Activated CD8-positive, alpha-beta memory T cell treated with anti-CD3 and anti-CD28 coated beads for 36 hours (primary cell): ENCODE results near the gene ADARB1. TPM values are rescaled to one million over a fixed set of nuclear protein-coding genes. Genes with fewer than 3 reads are reported as not detected.

Experiments
- CTCF ChIA-PET: fragments of 350-600 bp; sonication (Branson Sonifier 250); formaldehyde crosslinking; loops from one replicate; lab custom pipeline; 2021; ENCODE audit warnings: antibody characterized with exemption; lab: Charles Lee
- POLR2A ChIA-PET: fragments of 350-600 bp; sonication (Branson Sonifier 250); formaldehyde crosslinking; loops from one replicate; lab custom pipeline; 2021; ENCODE audit warnings: antibody characterized with exemption; lab: Charles Lee
- total RNA-seq, 2 experiments: library from RNA; stranded (reverse); gene quantifications; one replicate each; pipeline ENCODE4 v1.2.3, GENCODE V29; 2021

The ADARB1 gene
- total RNA-seq, 2 experiments from 2014 or later: 34.9 to 35.4 TPM

DNA sequence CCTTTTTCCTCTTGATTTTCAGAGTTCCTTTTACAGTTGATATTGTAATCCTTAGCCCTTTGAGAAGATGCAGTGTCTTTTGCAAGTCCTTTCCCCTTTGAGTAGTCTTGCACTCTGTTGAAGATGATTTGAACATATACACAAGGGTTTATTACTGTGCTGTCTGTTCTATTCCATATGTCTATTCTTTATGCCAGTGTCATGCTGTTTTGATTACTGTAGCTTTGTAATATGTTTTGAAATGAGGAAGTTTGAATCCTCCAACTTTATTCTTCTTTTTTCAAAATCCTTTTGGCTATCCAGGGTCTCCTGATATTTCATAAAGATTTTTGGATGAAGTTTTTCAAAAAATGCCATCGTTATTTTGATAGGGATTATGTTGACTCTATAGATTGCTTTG lies 112.3 kb downstream of the ADARB1 start:
- ChIA-PET CTCF (no interaction called here), POLR2A (no interaction called here)

DNA sequence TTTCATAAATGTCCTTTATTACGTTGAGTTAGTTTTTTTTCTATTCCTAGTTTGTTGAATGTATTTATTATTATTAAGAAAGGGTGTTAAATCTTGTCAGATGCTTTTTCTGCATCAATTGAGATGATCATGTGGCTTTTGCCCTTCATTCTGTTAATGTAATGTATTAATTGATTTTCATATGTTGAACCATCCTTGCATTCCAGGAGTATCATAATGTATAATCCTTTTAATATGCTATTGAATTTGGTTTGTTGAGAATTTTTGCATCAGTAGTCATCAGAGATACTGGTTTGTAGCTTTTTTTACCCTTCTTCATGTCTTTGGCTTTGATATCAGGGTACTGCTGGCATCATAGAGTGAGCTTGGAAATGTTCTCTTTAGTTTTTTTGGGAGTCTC lies 113.3 kb downstream of the ADARB1 start:
- POLR2A ChIA-PET: no interaction called here

DNA sequence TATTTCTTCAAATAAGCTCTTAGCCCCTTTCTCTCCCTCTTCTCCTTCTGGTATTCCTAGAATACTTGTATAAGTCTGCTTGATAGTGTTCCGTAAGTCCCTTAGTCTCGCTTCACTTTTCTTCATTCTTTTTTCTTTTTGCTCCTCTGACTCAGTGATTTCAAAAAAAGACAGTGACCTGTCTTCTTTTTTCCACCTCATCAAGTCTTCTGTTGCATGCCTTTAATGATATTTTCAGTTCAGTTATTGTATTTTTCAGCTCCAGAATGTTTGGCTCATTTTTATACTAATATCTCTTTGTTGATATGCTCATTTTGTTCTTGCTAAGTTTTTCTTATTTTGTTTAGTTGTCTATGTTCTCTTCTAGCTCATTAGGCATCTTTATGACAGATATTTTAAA lies 115.6 kb downstream of the ADARB1 start:
- POLR2A ChIA-PET: no interaction called here

More for the DNA sequence above, 113.3 kb downstream of the ADARB1 start:
- CTCF ChIA-PET: no interaction called here

DNA sequence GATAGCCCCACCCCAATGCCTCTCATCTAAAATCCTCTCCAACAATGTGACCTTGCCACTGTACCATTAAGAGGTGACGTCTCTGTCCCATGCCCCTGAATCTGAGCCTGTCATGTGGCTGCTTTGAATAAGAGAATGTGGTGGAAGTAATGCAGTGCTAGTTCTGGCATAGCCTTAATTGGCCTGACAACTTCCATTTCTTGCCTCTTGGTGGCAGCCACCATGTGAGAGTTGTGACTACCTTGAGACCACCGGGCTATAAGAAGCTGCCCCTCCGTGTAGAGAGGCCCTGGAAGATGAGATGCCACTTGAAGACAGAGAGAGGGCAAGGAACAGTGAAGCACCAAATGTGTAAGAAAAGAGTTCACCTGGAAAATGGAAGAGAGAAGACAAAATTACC lies 118.0 kb downstream of the ADARB1 start:
- ChIA-PET CTCF (no interaction called here), POLR2A (no interaction called here)

More for the DNA sequence above, 115.6 kb downstream of the ADARB1 start:
- CTCF ChIA-PET: no interaction called here

DNA sequence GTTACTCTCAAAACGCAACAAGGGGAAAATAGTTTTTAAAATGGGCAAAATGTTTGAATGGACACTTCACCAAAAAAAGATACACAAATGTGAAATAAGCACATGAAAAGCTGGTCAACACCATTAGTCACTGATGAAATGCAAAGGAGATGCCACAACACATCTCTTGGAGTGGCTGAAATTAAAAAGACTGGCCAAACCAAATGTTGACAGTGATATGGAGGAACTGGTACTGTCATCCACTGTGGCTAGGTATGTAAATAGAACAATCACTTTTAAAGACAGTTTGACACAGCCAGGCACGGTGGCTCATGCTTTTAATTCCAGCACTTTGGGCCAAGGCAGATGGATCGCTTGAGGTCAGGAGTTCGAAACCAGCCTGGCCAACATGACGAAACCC lies 122.2 kb downstream of the ADARB1 start:
- ChIA-PET CTCF (no interaction called here), POLR2A (no interaction called here)

DNA sequence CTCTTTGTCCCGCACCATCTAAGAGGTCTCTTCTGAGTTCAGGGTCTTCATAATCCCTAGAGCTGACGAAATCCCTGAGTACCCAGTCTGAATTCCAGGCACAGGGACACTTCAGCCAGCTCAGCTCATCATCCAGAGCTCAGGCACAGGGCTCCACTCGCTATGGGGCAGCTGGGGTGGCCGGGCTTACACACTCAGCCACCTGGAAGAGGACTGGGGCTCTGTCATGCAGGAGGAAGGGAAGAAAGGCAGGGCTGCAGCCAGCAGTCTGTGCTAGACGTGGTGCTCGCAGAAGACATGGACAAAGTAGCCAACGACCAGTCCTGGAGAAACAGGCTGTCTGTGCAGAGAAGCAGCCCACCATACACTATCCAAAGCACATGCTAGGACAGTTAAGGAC lies 124.8 kb downstream of the ADARB1 start:
- CTCF ChIA-PET: no interaction called here

DNA sequence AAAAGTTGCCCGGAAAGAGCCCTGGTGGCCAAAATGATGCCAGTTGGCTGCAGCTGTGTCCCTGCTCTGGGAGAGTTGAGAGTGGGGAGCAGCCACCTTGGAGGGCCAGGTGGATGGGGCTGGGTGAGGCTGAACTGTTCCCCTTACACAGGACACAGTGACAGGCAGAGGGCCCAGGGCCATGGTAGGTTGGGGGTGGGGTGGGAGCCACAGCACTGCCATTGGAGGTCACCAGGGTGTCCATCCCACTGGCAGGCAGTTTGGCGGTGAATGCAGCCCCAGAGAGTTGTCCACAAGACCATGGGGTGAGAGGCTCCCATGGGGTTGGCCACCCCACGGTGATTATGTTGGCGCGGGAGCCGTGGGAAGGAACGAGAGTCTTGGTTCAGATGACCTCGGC lies 125.7 kb downstream of the ADARB1 start:
- POLR2A ChIA-PET: no interaction called here
- CTCF ChIA-PET: no interaction called here

More for the DNA sequence above, 124.8 kb downstream of the ADARB1 start:
- POLR2A ChIA-PET: no interaction called here

DNA sequence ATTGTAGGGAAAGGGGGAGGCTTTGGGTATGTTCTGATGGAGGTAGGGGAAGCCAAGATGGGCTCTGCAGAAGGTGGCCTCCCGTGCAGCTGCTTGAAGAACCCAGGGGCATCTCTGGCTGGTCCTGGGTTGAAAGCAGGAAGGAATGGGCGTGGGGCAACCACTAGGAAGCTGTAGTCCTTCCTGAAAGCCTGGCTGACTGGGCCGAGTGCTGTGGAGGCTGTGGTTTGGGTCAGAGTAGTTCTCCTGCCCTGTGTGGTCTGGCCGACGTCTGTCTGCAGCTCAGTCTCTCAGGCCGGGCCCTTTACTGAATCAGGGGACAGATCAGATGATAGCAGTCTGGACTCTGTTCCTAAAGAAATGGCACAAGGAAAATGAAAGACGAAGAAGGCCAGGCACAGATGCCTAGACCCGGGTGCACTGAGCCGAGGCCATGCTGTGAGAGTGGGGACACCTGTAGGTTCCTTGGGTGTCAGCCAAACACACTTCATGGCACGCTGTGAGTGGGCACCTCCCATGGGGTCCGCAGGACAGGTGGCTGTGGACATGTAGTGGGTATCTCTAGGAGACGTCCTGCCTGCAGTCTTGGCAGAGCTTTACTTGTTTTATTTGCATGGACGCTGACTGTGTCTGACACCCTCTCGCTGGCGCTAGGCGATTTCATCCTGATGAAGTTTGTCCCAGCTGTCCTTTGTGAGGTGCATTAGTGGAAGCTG lies 126.4 kb downstream of the ADARB1 start:
- POLR2A ChIA-PET: no interaction called here
- CTCF ChIA-PET: no interaction called here

DNA sequence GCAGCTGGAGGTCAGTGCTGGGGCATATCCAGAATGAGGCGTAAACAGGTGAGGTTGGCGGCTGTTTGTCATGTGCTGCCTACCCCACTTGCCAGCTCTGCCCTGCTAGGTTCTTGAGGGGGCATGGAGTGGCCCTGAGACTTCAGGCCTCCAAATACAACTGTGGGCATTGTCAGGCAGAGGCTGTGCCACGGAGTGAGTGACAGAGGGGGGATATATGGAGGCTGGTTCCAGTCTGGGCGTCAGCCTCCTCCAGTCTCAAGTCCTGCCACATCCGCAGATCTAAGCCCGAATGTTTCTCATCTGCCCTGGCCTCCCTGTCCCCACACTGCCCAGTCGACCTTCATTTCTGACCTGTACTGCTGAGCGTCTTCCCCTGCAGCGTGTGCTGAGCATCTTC lies 128.0 kb downstream of the ADARB1 start:
- ChIA-PET POLR2A (no interaction called here), CTCF (no interaction called here)

DNA sequence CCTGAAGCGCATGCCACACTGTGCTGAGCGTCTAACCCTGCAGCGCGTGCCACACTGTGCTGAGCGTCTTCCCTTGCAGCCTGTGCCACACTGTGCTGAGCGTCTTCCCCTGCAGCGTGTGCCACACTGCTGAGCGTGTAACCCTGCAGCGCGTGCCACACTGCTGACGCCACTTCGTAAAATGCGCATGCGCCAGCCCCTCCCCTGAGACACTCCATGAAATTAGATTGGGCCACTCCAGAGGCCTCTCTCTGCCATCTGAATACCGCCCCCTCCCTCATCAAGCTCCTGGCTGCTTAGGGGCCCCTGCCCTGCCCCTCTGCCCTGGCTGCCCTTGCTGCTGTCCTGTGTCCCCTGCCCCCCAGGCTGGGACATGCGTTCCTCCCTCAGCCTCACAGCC lies 128.5 kb downstream of the ADARB1 start:
- CTCF ChIA-PET: no interaction called here
- POLR2A ChIA-PET: no interaction called here

DNA sequence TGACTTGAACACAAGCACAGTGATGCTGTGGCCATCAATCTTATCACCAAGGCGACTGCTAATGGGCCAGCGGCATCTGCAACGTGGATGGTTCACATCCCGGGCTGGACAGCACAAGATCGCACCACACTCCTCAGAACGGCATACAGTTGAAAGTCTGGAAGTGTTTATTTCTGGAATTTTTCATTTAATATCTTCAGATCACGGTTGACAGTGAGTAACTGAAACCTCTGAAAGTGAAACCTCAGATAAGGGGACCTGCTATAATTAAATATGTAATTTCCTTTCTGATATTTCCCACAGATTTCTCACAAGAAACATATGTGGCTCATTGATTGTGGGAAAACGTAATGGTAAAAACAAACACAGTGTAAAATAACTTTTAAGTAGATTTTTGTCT lies 129.6 kb downstream of the ADARB1 start:
- POLR2A ChIA-PET: no interaction called here
- CTCF ChIA-PET: no interaction called here

DNA sequence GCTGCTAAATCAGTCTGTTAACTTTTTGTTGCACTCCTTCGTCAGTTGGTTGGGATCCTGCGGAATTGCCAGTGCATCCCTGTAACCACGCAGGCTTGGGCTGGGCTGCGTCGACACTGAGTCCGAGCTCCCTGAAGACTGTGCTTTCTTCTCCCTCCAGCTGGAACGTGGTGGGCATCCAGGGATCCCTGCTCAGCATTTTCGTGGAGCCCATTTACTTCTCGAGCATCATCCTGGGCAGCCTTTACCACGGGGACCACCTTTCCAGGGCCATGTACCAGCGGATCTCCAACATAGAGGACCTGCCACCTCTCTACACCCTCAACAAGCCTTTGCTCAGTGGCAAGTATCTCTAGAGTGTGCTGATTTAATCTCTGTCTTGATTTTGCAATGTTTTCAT lies 130.0 kb downstream of the ADARB1 start:
- POLR2A ChIA-PET: no interaction called here
- CTCF ChIA-PET: no interaction called here

DNA sequence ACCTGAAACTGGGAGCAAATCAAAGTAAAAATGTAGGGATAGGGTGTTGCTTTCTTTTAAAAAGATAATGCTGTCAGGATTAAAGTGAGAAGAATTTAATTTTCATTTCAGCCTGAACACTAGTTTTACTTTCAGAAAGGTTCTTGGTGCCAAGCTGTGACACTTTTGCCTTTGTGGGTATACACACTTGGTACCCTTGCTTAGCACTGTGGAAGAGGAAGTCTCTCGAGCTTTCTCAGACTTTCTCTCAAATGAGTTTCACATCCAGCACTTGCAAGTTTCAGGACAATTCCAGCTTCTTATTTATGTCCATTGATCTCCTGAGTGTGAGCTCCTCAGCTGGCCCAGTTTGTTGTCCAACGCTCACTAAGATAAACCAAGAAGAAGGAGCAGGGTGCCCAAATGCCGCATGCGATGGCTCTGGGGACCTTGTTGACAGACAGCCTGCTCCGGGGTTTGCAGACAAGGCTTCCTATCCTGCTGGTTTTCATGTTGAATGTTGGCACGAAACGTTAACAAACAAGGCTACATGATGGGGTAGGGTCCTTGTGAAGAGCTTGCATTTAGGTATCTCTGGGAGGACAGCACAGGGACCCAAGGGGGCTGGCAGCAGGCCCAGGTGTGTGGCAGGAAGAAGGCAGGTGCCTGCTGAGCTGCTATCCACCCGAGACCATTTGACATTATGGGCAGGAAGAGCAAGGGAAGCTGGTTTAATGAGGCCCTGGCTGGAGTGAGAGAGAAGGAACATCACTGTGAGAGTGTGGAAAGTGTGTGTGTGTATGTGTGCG lies 133.7 kb downstream of the ADARB1 start:
- POLR2A ChIA-PET: no interaction called here

DNA sequence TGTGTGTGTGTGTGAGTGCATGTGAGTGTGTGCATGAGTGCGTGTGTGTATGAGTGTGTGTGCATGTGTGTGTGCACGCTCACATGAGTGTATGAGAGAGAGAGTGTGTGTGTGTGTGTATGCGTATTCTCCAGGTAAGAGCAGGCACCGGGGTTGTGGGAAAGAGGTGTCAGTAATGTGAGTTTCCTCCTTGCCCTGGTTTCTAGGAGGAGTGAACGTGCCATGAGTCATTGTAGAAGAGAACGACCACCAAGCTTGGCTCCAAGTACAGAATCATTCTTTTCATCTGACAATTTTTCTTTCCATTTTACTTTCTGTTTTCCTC lies 134.2 kb downstream of the ADARB1 start:
- CTCF ChIA-PET: interaction anchor here (1.2 kb wide), 1 partner anchor 48 kb away, joined by 3 read pairs; no protein-coding TSS in a partner anchor
- POLR2A ChIA-PET: no interaction called here

More for the DNA sequence above, 133.7 kb downstream of the ADARB1 start:
- CTCF ChIA-PET: interaction anchor here (0.8 kb wide), 1 partner anchor 16 kb away, joined by 3 read pairs; no protein-coding TSS in a partner anchor

DNA sequence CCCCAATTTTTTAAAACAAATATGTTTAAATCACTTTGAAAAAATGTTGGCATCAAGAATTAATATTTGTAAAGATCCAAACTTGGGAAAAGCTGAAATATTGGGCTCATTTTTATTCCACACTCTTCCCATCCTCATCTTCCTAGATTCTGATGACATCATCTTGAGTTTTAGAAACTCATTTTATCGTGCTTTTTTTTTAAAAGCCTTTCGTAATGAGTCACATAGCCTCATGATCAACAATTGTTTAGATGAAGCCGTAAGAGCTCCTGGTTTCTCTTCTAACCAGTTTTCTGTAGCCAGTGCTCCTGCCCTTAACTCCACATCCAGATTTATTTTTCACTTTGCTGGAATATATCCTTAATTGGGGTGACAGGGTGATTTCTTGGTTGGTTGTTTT lies 134.7 kb downstream of the ADARB1 start:
- ChIA-PET CTCF (interaction anchor here (1.2 kb wide), 1 partner anchor 48 kb away, joined by 3 read pairs; no protein-coding TSS in a partner anchor), POLR2A (no interaction called here)

DNA sequence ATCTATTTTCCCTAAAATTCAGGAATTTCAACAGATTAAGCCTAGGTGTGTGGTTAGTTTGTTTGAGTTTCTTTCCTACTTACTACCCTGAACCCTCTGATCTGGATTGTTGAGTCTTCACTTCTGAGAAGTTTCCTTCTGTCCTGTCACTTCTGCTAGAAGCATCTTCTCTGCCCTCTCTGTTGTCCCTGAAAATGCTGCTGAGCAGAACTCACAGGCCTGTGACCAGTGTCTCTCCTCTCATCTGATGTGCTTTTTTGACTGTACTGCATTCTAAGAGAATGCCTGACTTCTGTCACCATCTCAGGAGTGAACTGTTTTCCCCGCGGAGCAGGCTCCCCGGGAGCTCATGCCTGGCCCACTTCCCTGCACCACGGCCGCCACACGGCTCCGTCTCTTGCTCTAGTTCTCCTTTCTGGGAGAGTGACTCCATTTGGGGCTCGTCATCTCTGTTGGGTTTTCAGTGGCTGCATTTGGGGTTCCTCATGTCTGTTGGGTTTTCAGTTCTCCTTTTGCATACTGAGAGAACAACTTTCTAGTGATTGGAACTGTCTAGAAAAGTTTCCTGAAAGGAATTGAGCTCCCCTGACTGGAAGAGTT lies 135.4 kb downstream of the ADARB1 start:
- ChIA-PET CTCF (interaction anchor here (1.2 kb wide), 1 partner anchor 47 kb away, joined by 3 read pairs; no protein-coding TSS in a partner anchor), POLR2A (no interaction called here)

DNA sequence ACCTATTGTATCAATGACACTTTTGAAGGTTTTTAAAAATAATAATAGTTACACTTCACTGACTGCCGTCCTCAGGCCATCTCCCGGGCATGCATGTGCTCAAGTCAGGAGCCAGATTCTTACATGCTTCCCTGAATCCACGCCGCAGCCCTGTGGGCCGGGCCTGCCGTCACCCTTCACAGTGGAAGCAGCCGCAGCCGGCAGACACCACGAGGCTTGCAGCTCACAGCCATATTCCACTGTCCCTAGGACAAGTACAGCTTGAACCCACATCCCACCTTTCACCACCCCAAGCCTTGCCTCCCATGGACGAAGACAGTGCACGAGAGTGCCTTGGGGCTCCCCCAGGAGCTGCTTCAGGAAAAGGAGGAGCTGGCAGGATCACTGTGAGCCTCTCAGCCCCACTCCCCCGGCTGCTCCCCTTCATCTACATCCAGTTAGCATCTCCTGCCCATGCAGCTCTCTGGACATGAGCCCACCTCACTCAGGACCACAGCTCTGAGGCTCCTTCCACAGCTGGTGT lies 136.1 kb downstream of the ADARB1 start:
- ChIA-PET CTCF (no interaction called here), POLR2A (no interaction called here)

DNA sequence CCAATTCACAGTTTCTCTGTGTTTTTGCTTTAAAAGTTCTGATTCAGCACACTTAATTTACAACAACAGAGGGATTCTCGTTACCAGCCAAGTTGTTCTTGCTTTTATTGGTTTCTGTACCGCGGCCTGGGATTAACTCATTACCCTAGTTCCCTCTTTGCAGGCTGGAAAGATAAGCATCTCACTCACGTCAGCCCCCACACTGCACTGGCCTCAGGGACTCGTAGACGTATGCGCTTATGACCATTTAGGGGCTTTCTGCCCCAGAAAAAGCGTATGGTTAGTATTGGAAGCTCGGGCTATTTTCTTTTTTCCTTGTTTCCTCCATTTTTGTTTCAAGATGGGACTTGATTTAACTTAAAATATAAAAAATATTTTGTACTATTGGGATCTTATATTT lies 137.3 kb downstream of the ADARB1 start:
- ChIA-PET CTCF (no interaction called here), POLR2A (no interaction called here)

DNA sequence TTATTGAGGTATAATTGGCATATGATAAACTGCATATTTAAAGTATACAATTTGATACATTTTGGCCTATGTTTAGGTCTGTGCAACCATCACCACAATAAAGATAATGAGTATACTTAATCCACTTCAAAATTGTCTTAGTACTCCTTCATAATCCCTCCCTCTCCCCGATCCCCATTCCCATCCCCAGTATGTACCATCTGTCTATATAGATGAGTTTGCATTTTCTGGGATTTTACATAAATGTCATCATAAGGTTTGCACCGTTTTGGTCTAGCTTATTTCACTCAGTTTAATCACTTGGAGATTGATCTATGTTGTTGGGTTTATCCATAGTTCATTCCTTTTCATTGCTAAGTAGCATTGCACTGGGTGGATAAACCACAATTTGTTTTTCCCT lies 139.0 kb downstream of the ADARB1 start:
- ChIA-PET CTCF (no interaction called here), POLR2A (no interaction called here)

DNA sequence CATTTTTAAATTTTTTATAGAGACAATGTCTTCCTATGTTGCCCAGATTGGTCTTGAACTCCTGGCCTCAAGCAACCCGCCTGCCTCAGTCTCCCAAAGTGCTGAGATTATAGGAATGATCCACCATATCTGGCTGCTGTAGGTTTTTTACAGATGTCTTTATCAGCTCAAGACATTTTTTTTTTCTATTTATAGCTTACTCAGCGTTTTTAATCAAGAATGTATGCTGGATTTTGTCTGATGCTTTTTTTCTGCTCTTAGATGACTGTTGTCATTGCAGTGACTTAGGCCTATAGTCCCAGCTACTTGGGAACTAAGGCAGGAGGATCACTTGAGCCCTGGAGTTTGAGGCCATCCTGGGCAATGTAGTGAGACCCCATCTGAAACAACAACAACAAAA lies 140.8 kb downstream of the ADARB1 start:
- ChIA-PET CTCF (no interaction called here), POLR2A (no interaction called here)
